VCaP (cell line): ENCODE measurements around the gene LRP3.

ENCODE experiments used
- H3K27ac ChIP-seq: fragments of 450-650 bp; 2 replicates; pipeline ENCODE4 v1.5.1; 2017
- TF ChIP-seq, protein P1 (sequence below): fragments of 450-650 bp; conservative IDR thresholded peaks from 2 replicates; pipeline ENCODE4 v1.5.1; 2017; ENCODE audit warnings: mild to moderate bottlenecking, moderate library complexity

The LRP3 gene

DNA sequence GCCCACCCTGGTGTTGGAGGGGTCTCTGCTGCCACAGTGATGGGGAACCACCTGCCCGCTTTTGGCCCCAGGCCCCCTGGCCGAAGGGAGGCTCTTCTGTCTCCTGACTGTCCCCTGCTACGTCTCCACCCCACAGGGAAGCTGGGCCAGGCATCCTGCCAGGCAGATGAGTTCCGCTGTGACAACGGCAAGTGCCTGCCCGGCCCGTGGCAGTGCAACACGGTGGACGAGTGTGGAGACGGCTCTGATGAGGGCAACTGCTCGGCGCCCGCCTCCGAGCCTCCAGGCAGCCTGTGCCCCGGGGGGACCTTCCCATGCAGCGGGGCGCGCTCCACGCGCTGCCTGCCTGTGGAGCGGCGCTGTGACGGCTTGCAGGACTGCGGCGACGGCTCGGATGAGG is 11.0 kb downstream of the LRP3 start:
- H3K27ac ChIP-seq = no peak overlapping the region
- TF ChIP-seq, protein P1, sequence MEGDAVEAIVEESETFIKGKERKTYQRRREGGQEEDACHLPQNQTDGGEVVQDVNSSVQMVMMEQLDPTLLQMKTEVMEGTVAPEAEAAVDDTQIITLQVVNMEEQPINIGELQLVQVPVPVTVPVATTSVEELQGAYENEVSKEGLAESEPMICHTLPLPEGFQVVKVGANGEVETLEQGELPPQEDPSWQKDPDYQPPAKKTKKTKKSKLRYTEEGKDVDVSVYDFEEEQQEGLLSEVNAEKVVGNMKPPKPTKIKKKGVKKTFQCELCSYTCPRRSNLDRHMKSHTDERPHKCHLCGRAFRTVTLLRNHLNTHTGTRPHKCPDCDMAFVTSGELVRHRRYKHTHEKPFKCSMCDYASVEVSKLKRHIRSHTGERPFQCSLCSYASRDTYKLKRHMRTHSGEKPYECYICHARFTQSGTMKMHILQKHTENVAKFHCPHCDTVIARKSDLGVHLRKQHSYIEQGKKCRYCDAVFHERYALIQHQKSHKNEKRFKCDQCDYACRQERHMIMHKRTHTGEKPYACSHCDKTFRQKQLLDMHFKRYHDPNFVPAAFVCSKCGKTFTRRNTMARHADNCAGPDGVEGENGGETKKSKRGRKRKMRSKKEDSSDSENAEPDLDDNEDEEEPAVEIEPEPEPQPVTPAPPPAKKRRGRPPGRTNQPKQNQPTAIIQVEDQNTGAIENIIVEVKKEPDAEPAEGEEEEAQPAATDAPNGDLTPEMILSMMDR = no peak

DNA sequence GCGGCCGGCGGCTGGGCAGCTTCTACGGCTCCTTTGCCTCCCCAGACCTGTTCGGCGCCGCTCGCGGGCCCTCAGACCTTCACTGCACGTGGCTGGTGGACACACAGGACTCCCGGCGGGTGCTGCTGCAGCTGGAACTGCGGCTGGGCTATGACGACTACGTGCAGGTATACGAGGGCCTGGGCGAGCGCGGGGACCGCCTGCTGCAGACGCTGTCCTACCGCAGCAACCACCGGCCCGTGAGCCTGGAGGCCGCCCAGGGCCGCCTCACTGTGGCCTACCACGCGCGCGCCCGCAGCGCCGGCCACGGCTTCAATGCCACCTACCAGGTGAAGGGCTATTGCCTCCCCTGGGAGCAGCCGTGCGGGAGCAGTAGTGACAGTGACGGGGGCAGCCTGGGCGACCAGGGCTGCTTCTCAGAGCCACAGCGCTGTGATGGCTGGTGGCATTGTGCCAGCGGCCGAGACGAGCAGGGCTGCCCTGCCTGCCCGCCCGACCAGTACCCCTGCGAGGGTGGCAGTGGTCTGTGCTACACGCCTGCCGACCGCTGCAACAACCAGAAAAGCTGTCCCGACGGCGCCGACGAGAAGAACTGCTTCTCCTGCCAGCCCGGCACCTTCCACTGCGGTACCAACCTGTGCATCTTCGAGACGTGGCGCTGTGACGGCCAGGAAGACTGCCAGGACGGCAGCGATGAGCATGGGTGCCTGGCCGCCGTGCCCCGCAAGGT is 11.6 kb downstream of the LRP3 start:
- TF ChIP-seq, protein P1 = no peak
- H3K27ac ChIP-seq = no peak overlapping the region

DNA sequence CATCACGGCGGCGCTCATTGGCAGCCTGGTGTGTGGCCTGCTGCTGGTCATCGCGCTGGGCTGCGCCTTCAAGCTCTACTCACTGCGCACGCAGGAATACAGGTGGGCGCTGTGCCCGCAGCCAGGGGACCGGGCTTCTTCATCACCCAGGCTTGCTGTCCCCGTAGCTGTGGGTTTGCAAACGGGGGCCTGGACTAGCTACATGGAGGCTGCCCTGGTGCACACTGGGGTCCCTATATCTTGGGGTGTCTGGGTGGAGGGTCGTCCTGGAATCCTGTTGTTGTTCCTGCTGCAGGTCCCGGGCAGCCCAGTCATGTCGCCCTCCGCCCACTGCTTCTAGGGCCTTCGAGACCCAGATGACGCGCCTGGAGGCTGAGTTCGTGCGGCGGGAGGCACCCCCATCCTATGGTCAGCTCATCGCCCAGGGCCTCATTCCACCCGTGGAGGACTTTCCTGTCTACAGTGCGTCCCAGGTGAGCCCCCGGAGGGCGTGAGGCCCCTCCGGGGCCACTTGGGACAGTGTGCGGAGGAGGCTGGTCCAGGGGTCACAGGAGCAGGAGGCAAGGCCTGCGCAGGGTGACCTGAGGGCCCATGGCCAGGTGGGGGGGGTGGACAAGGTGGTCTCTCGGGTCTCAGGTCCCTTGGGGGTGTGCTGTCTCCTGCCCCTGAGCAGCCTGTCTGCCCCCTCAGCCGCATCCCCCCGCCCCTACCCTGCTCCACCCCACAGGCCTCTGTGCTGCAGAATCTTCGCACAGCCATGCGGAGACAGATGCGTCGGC is 12.3 kb downstream of the LRP3 start:
- TF ChIP-seq, protein P1 = no peak
- no peak overlapping the region for H3K27ac ChIP-seq

DNA sequence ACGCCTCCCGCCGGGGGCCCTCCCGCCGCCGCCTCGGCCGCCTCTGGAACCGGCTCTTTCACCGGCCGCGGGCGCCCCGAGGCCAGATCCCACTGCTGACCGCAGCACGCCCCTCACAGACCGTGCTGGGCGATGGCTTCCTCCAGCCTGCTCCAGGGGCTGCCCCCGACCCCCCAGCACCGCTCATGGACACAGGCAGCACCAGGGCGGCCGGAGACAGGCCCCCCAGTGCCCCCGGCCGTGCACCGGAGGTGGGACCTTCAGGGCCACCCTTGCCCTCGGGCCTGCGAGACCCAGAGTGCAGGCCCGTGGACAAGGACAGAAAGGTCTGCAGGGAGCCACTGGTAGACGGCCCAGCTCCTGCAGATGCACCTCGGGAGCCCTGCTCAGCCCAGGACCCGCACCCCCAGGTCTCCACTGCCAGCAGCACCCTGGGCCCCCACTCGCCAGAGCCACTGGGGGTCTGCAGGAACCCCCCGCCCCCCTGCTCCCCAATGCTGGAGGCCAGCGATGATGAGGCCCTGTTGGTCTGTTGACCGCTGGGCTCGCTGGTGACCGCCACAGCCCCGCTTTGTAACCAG is 13.0 kb downstream of the LRP3 start:
- TF ChIP-seq, protein P1 = no peak
- no peak overlapping the region for H3K27ac ChIP-seq

DNA sequence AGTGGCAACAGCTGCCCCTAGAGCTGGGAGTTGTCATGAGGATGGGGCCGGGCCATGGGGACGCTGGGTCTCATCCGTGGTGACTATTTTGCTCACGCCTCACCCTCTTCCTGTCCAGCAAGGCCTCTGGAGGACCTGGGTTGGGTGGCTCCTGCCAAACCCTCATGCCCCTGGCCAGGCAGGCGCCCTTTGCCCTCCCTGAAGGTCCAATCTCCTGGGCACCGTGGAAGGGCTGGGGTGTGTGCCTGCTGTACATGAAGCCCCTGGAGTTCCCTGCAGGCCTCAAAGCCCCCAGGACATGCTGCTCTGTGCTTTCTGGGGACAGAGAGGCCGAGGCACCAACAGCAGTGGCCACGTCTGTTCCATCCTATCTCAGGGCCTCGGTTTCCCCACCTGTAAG is 13.8 kb downstream of the LRP3 start:
- TF ChIP-seq, protein P1 = no peak
- H3K27ac ChIP-seq = no peak overlapping the region

DNA sequence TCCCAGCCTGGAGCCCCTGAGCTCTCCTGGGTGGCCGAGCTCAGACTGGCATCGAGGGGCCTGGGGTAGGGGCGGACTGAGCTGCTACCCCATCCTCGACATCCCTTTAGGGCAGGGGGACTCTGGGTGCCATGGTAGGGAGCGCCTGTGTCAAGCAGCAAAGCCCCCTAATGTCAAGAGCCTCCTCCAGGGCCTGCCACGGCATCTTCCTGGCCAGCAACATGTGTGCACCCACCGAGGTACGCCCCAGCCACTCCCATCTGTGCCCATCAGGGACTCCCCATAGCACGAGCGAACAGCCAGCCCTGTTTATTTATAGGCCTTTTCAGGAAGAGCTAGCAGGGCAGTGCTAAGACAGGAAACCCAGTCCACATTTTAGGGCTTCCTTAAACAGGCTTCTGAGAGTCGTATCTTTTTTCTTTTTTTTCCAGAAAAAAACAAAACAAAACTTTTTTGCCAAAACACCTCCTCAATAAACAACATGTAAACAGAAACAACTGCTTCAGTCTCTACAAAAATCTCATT is 14.3 kb downstream of the LRP3 start:
- TF ChIP-seq, protein P1 = no peak
- no peak overlapping the region for H3K27ac ChIP-seq
